NCI-H446 (cell line): ENCODE data around the gene FAM151A.
A peak's percentile ranks its signal among the peaks of the same experiment; 100 is the strongest.

Experiments
- DNase-seq, 2 experiments: peaks; one replicate each; lab custom pipeline; 2025; lab: John Stamatoyannopoulos, UW

FAM151A gene

DNA sequence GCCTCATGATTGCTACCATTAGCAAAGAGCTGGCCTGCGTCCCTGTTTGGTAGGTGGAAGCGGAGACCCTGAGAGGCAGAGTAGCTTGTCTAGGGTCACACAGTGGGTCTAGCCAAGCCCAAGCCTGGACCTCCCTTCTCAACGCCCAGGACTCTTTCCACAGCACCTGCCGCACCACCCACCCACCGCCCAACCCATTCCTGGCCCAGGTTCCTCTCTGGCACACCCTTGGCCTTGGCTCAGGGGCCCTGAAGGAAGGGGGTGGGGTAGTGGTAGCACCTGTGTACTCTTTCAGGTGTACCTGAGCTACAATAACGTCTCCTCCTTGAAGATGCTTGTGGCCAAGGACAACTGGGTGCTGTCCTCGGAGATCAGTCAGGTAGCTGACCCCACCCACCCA lies 19.3 kb downstream of the FAM151A start:
- no peak for DNase-seq

DNA sequence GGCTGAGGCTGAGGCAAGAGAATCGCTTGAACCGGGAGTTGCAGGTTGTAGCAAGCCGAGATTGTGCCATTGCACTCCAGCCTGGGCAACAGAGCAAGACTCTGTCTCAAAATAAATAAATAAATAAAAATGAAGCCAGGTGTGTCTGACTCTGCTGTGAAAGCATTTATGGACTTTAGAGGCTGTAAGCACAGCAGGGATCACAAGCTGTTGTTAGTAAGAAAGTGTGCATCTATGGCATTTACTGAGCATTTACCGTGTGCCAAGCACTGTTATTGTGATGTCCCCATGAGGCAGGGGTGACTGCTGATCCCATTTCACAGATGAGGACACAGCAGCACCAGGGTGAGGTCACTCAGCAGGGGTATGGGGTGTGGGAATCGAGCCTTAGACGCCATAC lies 20.1 kb downstream of the FAM151A start:
- DNase-seq = no peak

DNA sequence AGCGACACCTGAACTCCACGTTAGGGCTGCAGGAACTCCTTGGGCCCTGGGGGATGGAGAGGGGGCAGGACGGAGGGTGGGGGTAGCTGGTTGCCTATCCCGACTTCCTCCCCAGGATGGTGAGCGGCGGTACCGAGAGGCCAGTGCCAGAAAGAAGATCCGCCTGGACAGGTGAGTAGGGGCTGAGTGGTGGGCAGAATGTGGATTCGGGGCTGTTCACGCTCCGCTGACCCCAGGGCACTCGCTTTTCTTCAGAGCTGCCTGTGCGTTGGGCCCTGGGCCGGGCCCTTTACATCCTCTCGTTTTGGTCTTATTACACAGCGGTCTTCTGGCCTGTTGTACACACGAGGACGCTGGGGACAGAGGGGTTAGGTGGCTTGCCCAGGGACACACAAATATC lies 20.8 kb downstream of the FAM151A start:
- no peak for DNase-seq

DNA sequence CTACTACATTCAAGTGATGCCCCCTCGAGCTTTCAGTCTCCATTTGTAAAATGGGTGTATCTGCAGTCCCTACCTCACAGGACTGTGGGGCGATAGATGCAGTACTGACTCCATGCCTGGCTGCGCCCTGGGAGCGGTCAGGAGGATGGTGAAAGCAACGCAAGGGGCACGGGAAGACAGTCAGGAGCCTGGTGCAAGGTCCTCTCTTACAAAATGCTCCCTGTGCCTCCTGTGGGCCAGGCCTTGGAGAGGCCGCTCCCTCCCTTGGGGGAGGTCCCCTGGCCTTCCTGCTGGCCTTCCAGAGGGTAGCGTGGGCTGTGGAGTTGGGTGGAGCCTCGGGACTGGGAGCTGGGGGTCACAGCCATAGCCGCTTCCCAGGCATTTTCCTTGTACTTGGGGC lies 21.6 kb downstream of the FAM151A start:
- DNase-seq = no peak

DNA sequence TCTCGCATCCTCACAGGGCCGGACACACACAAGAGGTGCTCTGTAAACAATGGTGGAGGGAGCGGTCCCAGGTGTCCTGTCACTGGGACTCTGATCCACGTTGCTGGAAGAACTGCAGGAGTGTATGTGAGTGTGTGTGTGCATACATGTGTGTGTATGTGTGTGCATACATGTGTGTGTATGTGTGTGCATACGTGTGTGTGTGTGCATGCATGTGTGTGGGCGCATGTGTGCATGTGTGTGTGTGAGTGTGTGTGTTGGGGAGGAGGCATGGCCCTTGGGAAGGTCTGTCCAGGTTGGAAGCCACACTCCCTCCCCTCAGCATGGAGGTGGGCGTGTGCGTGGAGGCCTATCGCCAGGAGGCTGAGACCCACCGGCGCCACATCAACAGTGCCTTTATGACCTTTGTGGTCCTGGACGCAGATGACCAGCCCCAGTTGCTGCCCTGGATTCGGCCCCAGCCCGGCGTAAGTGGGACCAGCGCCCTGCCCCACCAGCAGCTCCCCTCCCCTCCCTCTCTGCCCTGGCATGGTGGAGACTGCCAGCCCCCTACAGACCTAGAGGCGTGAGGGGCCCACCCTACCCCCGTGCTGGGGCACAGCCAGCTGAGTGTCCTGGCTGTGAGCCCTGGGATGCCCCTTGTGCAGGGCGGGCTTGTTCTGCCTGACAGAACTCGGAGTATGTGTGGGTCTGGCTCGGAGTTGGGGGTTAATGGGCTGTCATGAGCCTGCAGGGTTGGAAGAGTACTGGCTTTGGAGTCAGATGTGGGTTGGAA lies 22.2 kb downstream of the FAM151A start:
- no peak for DNase-seq

DNA sequence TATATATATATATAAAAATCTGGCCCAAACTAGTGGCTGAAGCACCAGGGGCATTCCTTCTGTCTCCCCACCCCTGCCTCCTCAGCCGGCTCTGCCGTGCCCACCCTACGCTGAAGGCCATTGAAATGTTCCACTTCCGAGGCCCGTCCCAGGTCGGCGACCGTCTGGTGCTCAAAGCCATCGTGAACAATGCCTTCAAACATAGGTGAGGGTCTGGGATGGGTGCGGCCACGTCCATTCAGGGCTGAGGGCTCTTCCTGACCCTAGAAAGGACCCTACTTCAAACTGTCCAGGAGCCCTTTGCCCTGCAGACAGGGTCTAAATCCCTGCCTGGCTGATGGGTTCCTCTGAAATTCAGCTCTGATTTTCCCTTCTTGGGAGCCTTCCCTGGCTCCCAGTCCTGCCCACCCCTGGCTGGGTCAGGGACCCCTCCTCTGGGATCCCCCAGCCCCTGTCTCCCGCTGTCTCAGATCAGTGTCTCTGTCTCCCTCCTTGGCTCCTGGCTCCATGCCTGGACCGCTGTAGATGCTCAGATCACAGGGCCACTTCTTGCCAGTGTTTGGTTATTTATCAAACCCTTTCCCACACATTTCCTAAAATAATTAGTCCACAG lies 24.0 kb downstream of the FAM151A start:
- no peak for DNase-seq

DNA sequence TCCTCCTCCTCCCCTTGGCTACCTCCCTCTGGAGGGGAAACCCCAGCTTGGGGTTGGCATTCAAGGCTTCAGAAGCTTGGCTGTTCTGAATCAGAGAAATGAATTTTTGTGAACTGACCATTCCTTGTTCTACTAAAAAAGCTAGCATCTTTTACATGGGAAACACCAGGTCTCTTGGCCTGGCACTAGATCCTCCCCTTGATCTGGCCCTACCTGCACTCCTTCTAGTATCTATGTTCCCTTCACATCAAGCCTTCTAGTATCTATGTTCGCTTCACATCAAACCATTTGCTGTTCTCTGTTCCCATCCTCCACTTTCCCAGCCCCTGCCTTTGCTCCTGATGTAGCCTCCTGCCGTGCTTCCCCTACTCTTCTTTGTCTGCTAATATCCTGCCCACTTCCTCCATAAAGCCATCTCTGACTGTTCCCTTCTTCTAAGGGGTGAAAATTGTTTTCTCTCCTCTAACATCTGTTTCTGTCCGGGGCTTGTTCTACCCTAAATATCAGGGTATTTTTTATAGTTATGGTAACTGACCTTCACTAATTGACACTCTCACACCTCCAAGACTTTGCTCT lies 25.8 kb downstream of the FAM151A start:
- DNase-seq = no peak

DNA sequence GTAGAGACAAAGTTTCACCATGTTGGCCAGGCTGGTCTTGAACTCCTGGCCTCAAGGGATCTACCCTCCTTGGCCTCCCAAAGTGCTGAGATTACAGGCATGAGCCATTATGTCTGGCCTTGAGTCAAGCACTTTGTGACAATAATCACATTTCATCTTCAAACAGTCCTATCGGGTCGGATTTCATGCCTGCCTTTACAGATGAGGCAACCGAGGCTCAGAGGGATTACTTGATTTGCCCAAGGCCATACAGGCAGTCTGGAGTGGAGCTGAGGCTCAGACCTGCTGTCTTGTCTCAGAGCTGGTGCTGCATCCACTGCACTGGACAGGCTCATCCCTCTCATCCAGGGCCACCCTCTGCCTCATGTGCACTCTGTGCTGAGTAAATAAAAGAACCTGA lies 26.6 kb downstream of the FAM151A start:
- DNase-seq = no peak

DNA sequence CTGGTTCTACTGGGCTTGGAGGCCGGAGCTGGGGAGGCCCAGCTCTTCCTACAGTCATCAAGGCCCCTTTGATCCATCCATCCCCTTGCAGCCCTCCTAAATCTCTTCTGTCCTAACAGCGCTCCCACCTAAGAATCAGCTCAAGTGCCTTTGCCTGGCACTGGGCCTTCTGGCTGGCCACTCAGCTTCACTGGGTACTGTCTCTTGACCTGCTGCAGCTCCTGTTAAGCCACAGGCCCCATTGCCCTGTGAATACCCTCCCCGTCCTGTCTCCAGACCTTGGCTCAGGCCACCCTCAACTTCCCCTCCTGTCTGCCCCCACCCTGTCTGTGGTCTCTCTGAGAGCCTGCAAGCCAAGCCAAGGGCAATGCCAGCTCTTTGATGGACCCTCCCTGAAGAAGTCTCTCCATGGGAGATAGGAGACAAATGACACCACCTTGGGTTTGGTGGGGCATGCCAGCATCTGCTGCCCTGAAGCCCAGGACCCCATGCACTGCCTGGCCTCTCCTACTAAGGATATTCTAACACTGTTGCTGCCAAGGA lies 27.3 kb downstream of the FAM151A start:
- DNase-seq = no peak

DNA sequence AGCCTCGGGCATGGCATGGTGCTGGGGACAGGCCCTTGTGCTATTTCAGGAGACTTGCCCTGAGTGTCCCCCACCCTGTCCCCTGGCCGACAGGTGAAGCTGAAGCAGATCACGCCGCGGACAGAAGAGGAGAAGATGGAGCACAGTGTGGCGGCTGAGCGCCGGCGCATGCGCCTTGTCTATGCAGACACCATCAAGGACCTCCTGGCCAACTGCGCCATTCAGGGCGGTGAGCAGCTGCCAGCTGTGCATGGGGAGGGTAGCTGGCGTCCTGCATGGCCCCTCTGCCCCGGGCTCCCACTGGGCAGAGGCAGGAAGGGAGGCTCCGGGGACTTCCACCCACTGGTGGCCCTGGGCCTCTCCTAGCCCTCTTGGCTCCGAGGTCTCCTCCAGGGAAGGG lies 28.9 kb downstream of the FAM151A start:
- no peak for DNase-seq

DNA sequence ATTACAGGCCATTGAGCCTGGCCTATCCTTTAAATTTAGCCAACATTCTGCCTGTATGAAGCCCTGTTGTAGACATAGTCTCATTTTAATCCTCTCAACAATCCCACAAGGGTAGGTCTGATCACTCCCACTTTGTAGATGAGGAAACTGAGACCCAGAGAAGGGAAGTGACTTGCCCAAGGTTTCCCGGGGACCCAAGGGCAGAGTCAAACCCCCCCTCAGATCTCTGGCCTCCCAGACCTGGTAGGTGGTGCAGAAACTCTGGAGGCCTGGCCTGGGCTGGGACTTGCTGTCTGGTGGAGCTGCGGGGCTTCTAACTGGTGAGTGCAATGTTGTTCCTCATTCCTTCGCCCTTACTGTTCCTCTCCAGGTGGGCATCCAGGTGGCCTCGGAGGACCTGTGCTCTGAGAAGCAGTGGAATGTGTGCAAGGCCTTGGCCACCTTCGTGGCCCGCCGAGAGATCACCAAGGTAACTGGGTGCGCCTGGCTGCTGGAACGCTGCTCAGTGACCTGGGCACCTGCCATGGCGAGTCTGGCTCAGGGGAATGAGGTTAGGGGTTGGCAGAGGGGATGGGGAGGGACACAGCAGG lies 29.7 kb downstream of the FAM151A start:
- no peak for DNase-seq

DNA sequence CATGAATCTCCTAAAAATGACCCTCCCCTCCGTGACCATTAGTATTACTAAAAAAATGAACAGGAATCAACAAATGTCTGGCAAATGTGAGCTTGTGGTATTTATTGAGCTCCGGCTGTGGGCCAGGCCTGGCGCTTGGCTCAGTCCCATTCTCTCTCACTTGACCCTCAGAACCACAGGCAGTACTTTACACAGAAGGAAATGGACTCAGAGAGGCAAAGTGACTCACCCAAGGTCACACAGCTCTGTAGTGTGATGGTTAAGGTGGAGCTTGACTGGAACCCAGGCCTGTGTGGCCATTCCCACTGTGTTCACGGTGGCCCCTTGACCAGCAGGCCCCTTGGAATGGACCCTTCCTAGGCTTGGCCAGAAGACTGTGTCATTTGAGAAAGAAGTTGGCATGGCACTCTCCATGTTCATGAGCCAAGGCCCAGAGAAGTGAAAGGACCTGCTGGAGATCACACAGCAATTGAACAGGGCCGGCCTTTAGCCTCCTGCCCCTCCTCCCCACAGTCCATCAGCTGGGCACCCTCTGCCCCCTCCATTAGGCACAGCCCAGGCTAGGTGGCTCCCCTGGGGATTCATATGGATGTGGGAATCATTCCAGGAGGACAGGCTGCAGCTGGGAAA lies 32.1 kb downstream of the FAM151A start:
- no peak for DNase-seq

DNA sequence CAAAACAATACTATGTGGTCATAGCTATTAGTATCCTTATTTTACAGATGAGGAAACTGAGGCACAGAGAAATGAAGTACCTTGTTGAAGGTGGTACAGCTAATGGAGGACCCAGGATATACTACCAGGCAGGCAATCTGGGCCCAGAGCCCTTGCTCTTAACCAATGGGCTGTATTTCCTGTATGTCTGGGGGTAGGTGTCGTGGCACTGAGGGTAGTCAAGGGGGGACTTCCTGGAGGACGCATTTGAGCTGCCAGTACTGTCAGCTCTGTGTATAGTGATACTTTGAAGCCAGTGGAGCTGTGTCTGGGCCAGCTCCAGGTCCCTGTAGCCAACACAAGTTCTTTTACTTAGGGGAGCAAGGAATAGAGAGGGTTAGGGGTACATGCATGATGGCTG lies 34.9 kb downstream of the FAM151A start:
- DNase-seq = no peak

DNA sequence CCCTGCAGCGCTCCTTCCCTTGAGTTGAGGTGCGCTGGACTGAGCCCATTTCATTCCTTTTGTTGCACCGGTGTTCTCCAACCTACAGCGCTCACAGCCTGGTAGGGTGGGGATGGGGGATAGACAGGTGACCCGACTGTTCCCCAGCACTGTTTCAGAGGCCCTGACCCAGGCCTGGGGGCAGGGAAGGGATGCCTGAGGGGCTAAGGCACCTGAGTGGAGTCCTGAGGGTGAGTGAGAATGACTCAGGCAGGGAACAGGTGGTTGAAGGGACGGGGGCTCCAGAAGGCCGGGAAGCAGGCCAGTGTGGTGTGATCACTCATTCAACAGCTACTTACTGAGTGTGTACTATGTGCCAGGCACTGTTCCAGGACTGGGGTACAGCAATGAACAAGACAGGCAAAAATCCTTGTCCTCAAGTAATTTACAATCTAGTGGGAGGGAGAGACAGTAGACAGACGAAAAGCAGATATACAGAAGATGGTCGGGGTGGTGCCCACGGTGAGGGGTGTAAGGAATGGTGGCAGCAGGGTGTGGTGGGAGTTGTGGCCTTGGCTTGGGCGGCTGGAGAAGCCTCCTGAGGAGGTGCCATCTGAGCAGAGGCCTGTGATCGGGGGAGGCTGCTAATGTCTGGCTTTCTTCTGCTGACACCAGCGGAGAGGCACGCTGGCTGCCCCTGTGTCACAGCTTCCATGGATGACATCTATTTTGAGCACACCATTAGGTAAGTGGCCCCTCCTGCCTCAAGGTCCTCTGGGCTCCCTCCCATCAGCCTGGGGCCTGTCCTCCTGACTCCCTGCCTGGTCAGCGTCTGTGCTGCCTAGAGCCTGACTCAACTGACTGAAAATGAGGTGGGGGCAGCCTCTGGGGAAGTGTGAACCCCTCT lies 37.9 kb downstream of the FAM151A start:
- DNase-seq = peak in 1 of 2 experiments; percentile 33

DNA sequence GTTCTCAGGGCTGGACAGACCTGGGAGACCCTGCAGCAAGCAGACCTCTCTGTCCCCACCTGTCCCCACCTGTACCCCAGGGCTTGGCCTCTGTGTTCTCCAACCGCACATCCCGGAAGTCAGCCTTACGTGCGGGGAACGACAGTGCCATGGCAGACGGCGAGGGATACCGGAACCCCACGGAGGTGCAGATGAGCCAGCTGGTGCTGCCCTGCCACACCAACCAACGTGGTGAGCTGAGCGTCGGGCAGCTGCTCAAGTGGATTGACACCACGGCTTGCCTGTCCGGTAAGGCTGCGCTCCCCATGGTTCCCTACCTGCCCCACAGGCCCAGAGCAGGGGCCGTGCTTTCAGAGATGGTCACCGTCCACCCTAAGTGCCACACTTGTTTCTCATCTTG lies 38.8 kb downstream of the FAM151A start:
- DNase-seq = no peak

DNA sequence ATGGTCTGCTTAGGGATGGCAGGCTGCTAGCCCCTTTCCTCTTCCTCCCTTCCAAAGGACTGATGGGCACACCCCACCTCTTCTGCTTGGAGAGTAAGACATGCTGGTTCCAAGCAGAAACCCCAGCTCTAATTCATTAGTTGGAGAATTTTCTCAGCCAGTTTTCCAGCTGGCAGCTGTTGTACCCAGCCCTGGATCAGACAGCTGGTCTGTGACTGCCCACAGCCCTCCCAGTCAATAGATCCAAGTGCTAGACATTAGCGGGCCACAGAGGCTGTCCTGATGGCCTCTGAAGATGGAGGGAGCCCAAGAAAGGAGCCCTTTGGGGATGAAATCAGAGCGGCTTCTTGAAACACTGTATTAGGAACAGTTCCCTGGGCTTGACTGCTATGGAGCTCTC lies 39.5 kb downstream of the FAM151A start:
- peak in 1 of 2 experiments; percentile 76 for DNase-seq

DNA sequence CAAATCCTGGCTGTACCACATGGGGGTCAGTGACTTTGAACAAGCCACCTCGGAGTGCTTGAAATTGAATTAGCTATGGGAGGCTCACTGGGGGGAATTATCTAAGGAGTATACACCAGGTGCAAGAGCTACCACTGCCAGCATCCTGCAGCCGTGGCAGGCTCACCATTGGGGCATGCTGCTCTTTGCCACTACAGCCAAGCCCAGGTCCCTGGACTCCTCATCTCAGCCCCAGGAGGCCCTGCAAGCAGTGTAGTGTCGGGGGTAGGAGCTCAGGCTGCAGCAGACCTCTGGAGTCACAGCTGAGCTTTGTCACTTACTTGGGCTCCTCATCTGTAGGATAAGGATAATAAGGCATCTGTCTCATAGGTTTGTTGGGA lies 40.0 kb downstream of the FAM151A start:
- DNase-seq = no peak

DNA sequence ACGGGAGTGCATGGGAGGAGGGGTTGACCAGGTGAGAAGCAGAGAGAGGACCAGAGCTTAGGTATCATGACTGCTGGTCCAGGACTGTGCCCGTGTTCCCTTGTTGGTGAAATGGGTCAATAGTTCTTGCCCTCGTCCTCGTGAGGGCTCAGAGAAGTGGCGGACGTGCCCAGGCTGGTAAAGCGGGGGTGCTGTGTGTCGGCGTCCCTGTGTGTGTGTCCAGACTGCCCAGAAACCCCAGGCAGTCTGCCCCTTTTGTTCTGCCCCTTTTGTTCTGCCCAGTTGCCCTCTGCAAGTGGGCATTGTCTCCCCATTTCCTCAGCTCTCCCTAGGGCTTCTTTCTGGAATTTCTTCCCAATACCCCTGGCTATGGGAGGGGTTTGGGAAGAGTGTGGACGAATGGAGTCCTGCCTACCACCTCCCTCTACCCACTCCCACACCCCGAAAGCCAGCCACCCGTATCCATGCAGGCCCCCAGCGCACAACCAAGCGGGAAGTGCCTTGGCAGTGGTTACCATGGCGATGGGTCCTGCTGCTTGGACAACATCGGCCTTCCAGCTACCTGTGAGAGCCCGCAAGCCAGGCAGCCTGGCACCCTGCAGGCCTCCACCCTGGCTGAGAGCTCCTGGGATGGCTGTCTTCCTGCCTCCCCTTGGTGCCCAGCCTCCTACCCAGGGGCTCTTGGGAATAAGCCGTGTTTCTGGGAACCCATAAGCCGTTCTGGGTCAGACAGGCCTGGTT lies 40.6 kb downstream of the FAM151A start:
- no peak for DNase-seq

DNA sequence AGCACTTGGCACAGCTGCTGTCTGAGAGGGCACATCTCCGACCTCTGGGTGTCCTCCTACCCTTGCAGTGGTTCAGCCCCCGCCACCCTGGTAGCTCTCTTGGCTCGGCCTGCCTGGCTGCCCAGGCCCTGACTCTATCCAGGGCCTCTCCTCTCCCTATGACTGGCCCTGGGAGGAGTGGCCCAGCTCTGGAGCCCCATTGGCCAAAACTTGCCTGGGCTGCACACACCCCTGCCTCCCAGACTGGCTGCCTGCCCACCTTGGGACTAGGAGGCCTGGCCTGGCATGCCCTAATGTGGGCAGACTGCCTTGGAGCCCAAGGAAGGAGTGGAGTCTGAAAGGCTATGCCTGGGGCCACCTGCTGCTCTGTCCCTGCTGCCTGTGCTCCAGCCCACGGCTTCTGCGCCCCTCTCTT lies 41.7 kb downstream of the FAM151A start:
- peak; percentile 96 to 98 for DNase-seq

DNA sequence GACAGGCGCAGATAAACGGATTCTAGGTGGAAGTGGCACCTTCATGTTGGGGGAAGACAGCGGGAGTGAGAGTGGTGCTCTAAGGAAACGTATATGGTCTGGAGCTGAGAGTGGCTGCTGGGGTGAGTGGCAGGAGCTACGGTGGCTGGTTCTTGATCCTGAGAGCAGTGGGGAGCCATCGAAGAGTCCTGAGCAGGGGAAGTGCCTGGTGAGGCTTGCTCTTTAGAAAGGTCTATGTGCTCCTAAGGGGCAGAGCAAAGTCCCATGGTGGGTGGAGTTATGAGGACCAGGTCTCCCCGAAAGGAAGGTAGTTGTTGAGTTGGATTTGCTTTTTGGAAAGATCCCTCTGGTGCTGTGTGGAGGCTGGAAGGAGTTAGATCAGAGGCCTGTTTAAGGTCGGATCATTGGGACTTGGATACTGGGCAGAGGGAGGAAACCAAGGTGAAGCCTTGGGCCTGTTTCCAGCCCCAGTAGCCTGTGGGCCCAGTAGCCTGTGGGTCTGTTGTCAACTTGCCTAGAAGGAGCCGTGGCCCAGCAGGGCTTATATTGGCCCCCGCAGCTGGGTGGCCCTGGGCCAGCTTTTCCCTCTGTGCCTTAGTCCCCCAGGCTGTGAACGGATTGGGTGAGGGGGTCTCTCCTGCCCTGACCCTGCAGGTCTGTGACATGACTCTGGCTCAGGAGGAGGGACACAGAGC lies 42.3 kb downstream of the FAM151A start:
- DNase-seq = peak in 1 of 2 experiments; percentile 58
